HEK293T (cell line): ENCODE measurements around the gene ZSCAN20.

Source experiments
- CTCF ChIA-PET: fragments of 350-600 bp; formaldehyde crosslinking; extraction: SDS; loops from one replicate; lab custom pipeline; 2021; ENCODE audit warnings: antibody characterized with exemption, inconsistent platforms; lab: Yijun Ruan, JAX
- POLR2A ChIA-PET: fragments of 350-600 bp; formaldehyde crosslinking; extraction: SDS; loops from one replicate; lab custom pipeline; 2020; ENCODE audit warnings: antibody characterized with exemption, inconsistent platforms; lab: Yijun Ruan, JAX
- DNase-seq: peaks from one replicate; pipeline ENCODE4 v3.0.0; 2012; ENCODE audit warnings: mixed read lengths; ENCODE audit errors: extremely low spot score
- ARNT ChIP-seq: fragments of 450-650 bp; IDR thresholded peaks from 2 replicates; pipeline ENCODE4 v1.6.1; 2017; ENCODE audit warnings: mild to moderate bottlenecking
- BHLHE40 ChIP-seq: fragments of 450-650 bp; IDR thresholded peaks from 2 replicates; pipeline ENCODE4 v1.6.1; 2016; ENCODE audit warnings: mild to moderate bottlenecking, moderate library complexity, borderline replicate concordance
- CTBP1 ChIP-seq: fragments of 450-650 bp; IDR thresholded peaks from 2 replicates; pipeline ENCODE4 v1.6.1; 2016; ENCODE audit warnings: borderline replicate concordance
- ELF4 ChIP-seq: fragments of 450-650 bp; IDR thresholded peaks from 2 replicates; pipeline ENCODE4 v1.6.1; 2017; ENCODE audit warnings: antibody characterized with exemption
- FOXA1 ChIP-seq: fragments of 450-650 bp; IDR thresholded peaks from 2 replicates; pipeline ENCODE4 v1.6.1; 2016; ENCODE audit warnings: mild to moderate bottlenecking
- FOXK2 ChIP-seq: fragments of 450-650 bp; IDR thresholded peaks from 2 replicates; pipeline ENCODE4 v1.6.1; 2016; ENCODE audit warnings: mild to moderate bottlenecking
- FOXM1 ChIP-seq: fragments of 450-650 bp; IDR thresholded peaks from 2 replicates; pipeline ENCODE4 v1.6.1; 2017; ENCODE audit warnings: mild to moderate bottlenecking, borderline replicate concordance
- HDGF ChIP-seq: fragments of 450-650 bp; IDR thresholded peaks from 2 replicates; pipeline ENCODE4 v1.6.1; 2017; ENCODE audit warnings: antibody characterized with exemption, borderline replicate concordance
- L3MBTL2 ChIP-seq: fragments of 450-650 bp; conservative IDR thresholded peaks from 2 replicates; pipeline ENCODE4 v1.6.1; 2016; ENCODE audit warnings: mild to moderate bottlenecking
- LEF1 ChIP-seq: fragments of 450-650 bp; IDR thresholded peaks from 2 replicates; pipeline ENCODE4 v1.6.1; 2017; ENCODE audit warnings: mild to moderate bottlenecking, borderline replicate concordance
- NFRKB ChIP-seq: fragments of 450-650 bp; IDR thresholded peaks from 2 replicates; pipeline ENCODE4 v1.6.1; 2016; ENCODE audit warnings: mild to moderate bottlenecking, moderate library complexity
- SP1 ChIP-seq: fragments of 450-650 bp; IDR thresholded peaks from 2 replicates; pipeline ENCODE4 v1.6.1; 2017
- SUZ12 ChIP-seq: fragments of 450-650 bp; IDR thresholded peaks from 2 replicates; pipeline ENCODE4 v1.6.1; 2016; ENCODE audit warnings: mild to moderate bottlenecking
- TARDBP ChIP-seq: fragments of 450-650 bp; IDR thresholded peaks from 2 replicates; pipeline ENCODE4 v1.6.1; 2016
- ZNF384 ChIP-seq: fragments of 450-650 bp; IDR thresholded peaks from 2 replicates; pipeline ENCODE4 v1.6.1; 2016
- TF ChIP-seq, protein P1 (sequence below): fragments of 450-650 bp; IDR thresholded peaks from 2 replicates; pipeline ENCODE4 v1.6.1; 2016

Gene ZSCAN20

DNA sequence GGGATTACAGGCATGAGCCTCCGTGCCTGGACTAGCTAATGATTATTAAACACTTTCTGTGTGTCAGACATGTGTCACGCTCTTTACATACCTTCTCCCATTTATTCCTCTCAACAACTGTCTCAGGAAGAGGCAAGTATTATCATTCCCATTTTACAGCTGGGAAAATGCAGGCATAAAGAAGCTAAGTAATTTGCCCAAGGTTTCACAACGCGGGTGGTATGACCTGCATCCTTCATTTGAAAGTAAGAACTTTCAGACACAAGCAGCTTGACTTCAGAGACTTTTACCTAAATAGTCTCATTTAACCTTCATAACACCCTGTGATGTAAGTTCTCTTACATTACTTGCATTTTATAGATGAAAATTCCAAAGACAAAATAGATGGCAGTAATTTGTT is 1.0 kb upstream of the ZSCAN20 start:
- ChIA-PET POLR2A (interaction anchor here (1.0 to 1.8 kb wide), 7 partner anchors 11 to 344 kb away, joined by 3 to 6 read pairs (median 4); no protein-coding TSS in a partner anchor), CTCF (interaction anchor here (0.7 to 4.0 kb wide), 5 partner anchors 13 to 385 kb away, joined by 3 to 27 read pairs (median 3); no protein-coding TSS in a partner anchor)
- TF ChIP-seq BHLHE40 (no peak), CTBP1 (no peak), FOXK2 (no peak), SUZ12 (no peak), L3MBTL2 (no peak), NFRKB (no peak), ZNF384 (no peak), LEF1 (no peak), FOXM1 (no peak)
- TF ChIP-seq, protein P1, sequence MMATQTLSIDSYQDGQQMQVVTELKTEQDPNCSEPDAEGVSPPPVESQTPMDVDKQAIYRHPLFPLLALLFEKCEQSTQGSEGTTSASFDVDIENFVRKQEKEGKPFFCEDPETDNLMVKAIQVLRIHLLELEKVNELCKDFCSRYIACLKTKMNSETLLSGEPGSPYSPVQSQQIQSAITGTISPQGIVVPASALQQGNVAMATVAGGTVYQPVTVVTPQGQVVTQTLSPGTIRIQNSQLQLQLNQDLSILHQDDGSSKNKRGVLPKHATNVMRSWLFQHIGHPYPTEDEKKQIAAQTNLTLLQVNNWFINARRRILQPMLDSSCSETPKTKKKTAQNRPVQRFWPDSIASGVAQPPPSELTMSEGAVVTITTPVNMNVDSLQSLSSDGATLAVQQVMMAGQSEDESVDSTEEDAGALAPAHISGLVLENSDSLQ: no peak
- DNase-seq: no peak

DNA sequence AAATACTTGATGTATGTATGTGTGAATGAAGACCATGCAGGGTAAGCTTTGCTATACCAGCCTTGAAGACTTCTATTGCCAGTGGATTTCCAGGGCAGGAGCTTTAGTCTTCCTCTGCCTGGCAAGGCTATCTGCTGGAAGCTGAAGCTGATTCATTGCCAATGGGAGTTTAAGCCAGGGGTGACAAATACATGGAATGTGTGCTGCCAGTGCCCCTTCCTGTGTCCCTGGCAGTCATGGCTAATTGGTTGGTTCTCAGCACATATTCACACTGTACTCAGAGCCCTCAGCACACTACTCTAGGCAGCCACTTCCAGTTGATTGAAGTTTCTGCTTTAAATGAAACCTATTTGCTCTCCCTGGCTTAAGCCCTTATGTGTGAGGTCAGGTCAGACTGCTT is 1.5 kb downstream of the ZSCAN20 start:
- DNase-seq: no peak
- TF ChIP-seq, protein P1: no peak
- TF ChIP-seq LEF1 (no peak), ELF4 (no peak)
- ChIA-PET CTCF (no interaction called here), POLR2A (no interaction called here)

DNA sequence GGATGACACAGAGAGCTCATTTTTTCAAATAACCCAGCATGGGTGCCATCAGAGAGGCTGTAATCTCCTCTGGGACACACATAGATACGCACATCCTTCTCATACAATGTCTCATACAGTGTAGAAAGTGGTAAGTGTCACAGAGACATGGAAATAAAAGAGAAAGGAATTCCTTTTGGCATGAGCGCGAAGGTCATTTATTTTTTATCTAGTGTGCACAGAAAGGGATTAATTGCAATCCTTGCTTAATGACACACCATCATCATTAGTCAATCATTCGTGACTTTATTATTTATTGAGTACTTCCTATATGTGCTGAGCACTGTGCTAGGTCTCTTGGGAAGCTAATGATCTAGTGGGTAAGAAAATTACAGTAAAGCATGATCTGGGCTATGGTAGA is 5.0 kb downstream of the ZSCAN20 start:
- TF ChIP-seq FOXK2 (no peak), SP1 (no peak), BHLHE40 (no peak), SUZ12 (no peak), ARNT (no peak), CTBP1 (no peak)
- ChIA-PET CTCF (no interaction called here), POLR2A (no interaction called here)
- DNase-seq: no peak

DNA sequence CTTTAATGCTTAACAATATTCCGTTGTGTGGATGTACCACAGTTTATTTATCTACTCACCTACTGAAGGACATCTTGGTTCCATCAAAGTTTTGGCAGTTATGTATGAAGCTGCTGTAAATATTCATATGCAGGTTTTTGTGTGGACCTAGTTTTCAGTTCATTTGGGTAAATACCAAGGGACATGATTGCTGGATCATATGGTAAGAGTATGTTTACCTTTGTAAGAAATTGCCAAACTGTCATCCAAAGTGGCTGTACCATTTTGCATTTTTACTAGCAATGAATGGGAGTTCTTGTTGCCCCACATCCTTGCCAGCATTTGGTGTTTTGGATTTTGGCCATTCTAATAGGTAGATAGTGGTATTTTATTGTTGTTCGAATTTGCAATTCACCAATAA is 10.0 kb downstream of the ZSCAN20 start:
- CTCF ChIA-PET: no interaction called here

DNA sequence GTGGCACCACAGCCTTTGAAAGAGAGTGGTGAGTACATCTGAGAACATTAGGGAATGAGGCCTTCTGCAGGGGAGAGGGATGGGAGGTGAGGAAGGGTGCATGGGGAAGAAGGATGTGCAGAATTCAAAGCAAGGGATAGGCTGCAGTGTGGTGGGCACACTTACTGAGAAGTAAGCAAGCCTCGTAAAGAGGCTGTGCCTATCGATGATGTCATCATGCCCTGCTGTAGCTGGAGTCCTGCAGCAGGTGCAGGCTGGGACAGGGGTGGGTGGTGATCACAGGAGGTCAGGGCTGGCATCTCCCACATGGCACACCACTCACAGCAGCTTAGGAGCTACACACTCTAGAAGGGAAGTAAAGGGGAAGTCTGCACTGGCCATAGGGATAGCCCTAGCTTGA is 16.2 kb downstream of the ZSCAN20 start:
- TF ChIP-seq, protein P1: no peak
- TF ChIP-seq CTBP1 (no peak), ARNT (no peak), HDGF (no peak), TARDBP (no peak), NFRKB (no peak), ELF4 (no peak), L3MBTL2 (no peak), FOXM1 (no peak), ZNF384 (no peak), BHLHE40 (no peak), SUZ12 (no peak), FOXA1 (no peak)
- DNase-seq: no peak
- POLR2A ChIA-PET: no interaction called here
- CTCF ChIA-PET: no interaction called here

More for the DNA sequence above, 10.0 kb downstream of the ZSCAN20 start:
- no peak for TF ChIP-seq BHLHE40
- TF ChIP-seq, protein P1: no peak
- TF ChIP-seq ZNF384: no peak
- no peak for TF ChIP-seq HDGF
- no peak for TF ChIP-seq ARNT
- no peak for TF ChIP-seq FOXM1
- TF ChIP-seq TARDBP: no peak
- TF ChIP-seq CTBP1: no peak
- no peak for TF ChIP-seq LEF1
- TF ChIP-seq SUZ12: no peak
- TF ChIP-seq FOXA1: no peak
- no peak for TF ChIP-seq SP1
- no peak for TF ChIP-seq ELF4
- TF ChIP-seq NFRKB: no peak
- TF ChIP-seq L3MBTL2: no peak
- no peak for TF ChIP-seq FOXK2
- DNase-seq: no peak
- POLR2A ChIA-PET: no interaction called here

DNA sequence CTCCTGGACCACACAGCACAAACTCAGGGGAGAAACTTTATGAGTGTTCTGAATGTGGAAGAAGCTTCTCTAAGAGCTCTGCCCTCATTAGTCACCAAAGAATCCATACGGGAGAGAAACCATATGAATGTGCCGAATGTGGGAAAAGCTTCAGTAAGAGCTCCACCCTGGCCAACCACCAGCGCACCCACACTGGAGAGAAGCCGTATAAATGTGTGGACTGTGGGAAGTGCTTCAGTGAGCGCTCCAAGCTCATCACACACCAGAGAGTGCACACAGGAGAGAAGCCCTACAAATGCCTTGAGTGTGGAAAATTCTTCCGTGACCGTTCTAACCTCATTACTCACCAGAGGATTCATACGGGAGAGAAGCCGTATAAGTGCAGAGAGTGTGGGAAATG is 22.5 kb downstream of the ZSCAN20 start:
- TF ChIP-seq TARDBP (no peak), HDGF (no peak), ZNF384 (no peak), NFRKB (no peak), FOXA1 (no peak), FOXK2 (no peak), ELF4 (no peak), L3MBTL2 (no peak), ARNT (no peak), SP1 (no peak), FOXM1 (no peak)
- TF ChIP-seq, protein P1: no peak
- ChIA-PET CTCF (no interaction called here), POLR2A (no interaction called here)
- DNase-seq: no peak
